GM19035 (cell line): ENCODE measurements around the gene CBLN4.

Source experiments
- ATAC-seq: cut with Tn5 transposase; IDR thresholded peaks from one replicate; pipeline ENCODE4 v1.9.1; 2021; ENCODE audit not compliant: unreplicated experiment

Gene CBLN4

DNA sequence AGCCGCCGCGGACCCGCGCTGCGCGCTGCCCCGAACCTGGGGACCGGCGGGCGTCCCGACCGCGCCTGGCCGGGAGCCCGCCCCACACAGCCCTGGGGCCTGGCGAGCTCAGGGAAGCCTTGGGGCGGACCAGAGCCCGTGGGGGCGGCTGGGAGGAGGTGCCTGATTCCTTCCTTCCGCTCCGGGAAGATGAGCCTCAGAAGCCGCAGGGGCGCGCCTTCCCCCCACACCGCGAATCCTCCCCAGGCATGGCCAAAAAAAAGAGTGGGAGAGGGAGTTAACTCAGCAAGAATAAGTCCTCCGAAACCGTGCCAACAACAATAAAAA is at the start of gene CBLN4:
TSS of gene CBLN4 (minus strand) at position 131 of the 327 bp plus-strand sequence. CDS start 1,348 bp downstream, outside the sequence.
- ATAC-seq: no peak

DNA sequence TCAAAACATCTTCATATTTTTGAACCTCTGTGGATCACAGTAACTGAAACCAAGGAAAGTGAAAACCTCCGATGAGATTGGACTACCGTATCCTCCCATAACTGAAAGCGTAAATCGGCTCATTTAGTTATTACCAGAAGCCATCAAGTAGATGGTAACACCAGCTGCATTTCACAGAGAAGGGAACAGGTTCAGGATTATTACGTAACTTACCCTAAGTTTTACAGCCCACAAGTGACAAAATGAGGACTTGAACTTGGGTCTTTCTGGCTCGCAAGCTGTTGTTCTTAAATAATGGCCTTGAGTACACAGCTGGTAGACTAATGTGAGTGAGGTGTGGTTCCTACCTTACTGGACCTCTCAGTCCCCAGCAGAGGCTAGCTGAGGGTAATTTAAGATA is 37.9 kb upstream of the CBLN4 start:
- ATAC-seq: no peak

GRCh38 chr20:56032251-56032650 is 26.9 kb upstream of the CBLN4 start:
- ATAC-seq: no peak

- ATAC-seq: no peak
These were observed 13.4 kb upstream of the CBLN4 start for GRCh38 chr20:56018716-56019115.

GRCh38 chr20:56018194-56018593 is 12.9 kb upstream of the CBLN4 start:
- ATAC-seq: no peak

DNA sequence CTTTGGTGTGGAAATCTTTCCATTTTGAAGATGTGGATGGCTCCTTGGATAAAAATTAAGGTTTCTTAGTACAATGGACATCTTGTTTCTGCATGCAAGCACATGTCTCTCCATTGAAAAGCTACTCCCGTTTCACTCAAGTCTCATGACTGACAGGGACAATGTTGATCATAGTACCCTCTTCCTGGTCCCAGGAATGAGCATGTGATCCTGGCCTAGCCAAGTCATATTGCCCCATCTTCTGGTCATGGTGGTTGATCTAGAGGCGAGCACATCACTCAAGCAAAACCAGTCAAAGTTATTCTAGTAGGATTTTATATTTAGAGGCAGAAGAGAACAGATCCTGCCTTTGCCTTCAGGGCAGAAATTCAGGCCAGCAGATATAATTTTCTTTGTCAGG is 12.2 kb upstream of the CBLN4 start:
- no peak for ATAC-seq

DNA sequence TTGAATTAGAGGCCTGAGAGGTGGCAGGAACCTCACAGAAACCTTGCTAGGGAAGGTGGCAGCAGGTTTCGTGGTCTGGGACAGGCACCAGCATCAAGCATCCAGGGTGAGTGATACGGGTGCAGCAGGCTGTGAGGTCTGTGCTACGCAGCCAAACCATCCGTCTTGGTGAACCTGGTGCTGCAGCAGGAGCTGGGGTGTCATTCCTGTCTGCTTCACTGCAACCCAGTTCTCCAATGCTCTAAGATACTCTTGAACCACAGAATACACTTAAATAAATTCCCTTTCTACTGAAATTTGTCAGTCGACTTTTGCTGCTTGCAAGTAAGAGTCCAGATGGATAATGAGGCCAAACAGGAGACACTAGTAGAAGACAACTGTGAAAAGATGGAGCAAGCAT is 9.7 kb upstream of the CBLN4 start:
- ATAC-seq: no peak

GRCh38 chr20:56014151-56014550 is 8.8 kb upstream of the CBLN4 start:
- no peak for ATAC-seq

- no peak for ATAC-seq
These were observed 519 bp downstream of the CBLN4 start for GRCh38 chr20:56004611-56005388.

DNA sequence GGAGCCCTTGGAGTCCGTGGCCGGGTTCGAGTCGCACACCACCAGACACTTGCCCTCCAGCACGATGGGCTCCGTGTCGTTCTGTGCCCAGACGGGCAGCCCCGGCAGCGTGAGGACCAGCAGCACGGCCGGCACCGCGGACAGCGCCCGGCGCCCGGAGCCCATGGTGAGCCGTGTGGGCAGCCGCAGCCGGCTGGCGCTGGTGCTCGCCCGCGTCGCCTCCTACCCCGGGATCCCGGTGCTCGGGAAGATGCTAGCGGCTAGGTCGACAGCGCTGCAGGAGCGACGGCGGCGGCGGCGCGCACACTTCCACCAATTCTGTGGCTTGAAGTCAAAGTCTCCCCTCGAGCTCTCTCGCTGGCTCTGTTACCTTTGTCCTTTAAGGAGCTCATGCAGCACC is 1.3 kb downstream of the CBLN4 start:
- ATAC-seq: no peak

DNA sequence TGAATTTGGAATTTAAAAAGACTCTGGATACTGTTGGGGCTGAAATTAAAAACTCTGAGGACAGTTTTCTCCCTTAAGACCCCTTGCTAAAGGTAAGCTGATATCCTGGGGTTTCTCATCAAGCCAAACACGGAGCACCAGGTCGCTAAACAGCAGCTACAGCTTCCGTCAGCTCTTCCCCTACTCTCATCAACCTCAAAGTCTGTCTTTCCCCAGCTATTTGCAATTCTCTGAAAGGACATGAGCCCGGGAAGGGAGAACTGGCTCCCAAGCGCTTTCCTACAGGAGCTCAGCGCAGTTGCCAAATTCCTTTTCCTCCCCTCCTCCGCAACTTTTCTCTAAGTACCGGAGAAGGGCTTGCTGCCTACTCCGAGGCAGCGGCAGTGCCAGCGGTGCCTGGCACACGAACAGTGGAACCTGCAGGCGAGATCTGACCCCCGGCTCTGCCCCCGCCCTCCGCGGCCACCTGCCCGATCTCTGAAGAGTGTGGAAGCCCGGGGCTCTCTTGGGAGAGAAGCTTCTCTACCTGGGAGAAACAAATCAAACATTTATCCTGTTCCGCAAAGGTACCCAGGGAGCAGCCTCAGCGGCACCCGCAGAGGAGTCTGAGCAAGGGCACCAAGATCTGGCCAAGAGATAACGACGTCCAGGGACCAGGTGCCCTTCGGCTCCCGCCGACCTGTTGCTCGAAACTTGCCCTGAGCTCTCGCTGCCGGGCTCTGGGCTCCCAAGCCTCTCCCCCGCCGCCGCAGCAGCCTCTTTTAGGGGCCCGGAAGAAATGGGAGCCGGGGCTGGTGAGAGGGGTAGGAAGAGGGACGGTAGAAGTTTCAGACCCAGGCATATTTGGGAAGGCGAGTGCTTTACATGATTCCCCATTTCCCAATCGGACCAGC is 2.2 kb downstream of the CBLN4 start:
- ATAC-seq: no peak

- ATAC-seq: no peak
These were observed 3.4 kb downstream of the CBLN4 start for GRCh38 chr20:56001890-56002289.

GRCh38 chr20:56001106-56001785 is 4.1 kb downstream of the CBLN4 start:
- no peak for ATAC-seq

GRCh38 chr20:55978550-55978949 is 26.8 kb downstream of the CBLN4 start:
- no peak for ATAC-seq

GRCh38 chr20:55977690-55978459 is 27.4 kb downstream of the CBLN4 start:
- ATAC-seq: no peak

DNA sequence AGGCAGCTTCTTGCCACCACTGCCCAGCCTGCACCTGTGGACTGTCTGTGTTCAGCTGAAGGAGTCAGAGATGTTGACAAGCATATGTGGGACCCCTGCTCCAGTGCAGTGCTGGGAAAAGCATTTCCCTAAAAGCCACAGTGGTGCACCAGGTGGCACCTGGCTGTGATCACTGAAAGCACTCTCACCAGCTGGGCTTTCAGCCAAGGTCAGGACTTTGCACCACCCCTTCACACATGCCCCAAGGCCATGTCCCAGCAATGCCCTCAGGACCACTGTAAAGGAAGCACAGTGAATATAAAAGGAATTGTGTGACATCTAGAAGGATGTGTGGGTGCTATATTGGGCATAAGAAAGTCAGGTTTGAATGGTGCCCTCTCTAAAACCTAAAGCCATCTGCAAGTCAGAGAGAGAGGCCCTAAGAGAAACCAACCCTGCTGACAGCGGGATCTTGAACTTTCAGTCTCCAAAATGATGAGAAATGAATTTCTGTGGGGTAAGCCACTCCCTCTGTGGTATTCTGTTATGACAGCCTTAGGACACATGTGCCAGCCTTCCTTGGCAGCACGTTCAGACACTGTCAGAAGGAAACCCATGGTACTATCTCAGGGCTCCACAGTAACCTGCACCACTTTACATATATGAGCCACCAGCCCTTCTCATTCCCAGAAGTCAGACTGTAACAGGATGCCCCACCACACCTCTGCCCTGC is 30.7 kb downstream of the CBLN4 start:
- ATAC-seq: no peak

DNA sequence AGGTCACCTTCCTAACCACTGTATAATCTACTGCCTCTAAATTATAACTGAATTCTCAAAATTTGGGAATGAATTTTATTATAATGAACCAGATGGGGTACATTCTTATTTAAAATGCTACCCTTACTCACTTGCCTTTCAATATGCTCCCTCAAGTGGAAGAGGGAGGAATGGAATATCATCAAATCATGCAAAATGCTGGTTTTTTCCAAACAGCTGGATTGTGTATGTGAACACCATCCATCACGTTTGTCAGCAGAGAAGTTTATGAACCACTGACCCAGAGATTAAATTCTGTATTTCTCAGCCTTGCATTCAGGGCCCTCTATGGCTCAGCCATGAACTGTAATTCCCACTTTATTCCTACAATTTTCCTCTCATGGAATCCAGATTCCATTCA is 40.5 kb downstream of the CBLN4 start:
- ATAC-seq: no peak

GRCh38 chr20:55961376-55962330 is 43.7 kb downstream of the CBLN4 start:
- no peak for ATAC-seq

- no peak for ATAC-seq
These were observed 52.1 kb downstream of the CBLN4 start for GRCh38 chr20:55953201-55953600.
